ENCODE measurements around the gene ZCCHC14.

Gene ZCCHC14

DNA sequence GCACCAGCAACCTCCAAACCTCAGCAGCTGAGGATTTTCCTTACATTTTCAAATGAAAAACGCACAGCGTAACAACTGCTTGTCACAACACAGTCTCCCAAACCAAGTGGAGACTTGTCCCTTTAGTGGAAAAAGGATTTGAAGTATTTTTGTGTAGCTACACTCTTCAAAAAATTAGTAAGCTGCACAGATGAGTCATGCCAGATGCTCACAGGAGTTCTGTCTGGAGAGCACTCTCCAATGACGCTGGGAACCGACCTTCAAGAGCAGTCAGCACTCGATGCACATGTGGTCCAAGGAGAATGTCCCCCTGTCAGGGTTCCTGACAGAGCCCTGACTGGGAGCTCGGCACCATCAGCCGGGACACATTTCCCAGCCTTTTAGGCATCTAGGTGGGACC, 60.9 kb downstream of the ZCCHC14 start:
- Mint-ChIP-seq H3K4me1 (ENCODE audit: low read depth) (peaks cover 21% of the 10 kb centered on the region), H3K9me3 (no peaks in the 10 kb centered on the region), H3K36me3 (ENCODE audit: low read depth) (peaks cover 9% of the 10 kb centered on the region), H3K27me3 (no peaks in the 10 kb centered on the region), H3K27ac (no peak overlapping the region), H3K4me3 (no peak overlapping the region)

GRCh38 chr16:87426423-87427215, 66.2 kb downstream of the ZCCHC14 start:
- Mint-ChIP-seq H3K27me3 (no peaks in the 10 kb centered on the region), H3K4me1 (ENCODE audit: low read depth) (no peaks in the 10 kb centered on the region), H3K27ac (no peak overlapping the region), H3K9me3 (no peaks in the 10 kb centered on the region), H3K4me3 (no peak overlapping the region), H3K36me3 (ENCODE audit: low read depth) (peaks cover 6% of the 10 kb centered on the region)

DNA sequence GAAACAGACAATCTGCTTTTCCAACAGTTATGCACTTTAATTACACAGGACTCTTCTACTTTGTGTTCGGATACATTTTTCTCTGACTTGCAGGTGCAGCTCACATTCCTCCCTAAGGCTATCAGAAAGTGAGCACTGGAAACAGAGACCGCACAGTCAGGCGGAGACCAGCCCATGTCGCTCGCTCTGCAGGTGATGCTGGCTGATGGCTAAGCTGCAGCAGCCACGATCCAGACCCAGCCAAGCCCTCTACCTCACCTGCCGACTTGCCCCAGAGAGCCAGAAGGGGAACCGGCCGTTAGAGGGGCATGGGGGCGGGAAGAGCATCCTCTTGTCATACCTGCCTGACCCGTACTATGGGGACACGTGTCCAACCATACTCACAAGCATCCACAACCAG, 66.9 kb downstream of the ZCCHC14 start:
- peaks cover 5% of the 10 kb centered on the region for H3K36me3 Mint-ChIP-seq (ENCODE audit: low read depth)
- no peak overlapping the region for H3K27ac Mint-ChIP-seq
- no peak overlapping the region for H3K4me3 Mint-ChIP-seq
- H3K27me3 Mint-ChIP-seq = no peaks in the 10 kb centered on the region
- H3K9me3 Mint-ChIP-seq = no peaks in the 10 kb centered on the region
- H3K4me1 Mint-ChIP-seq (ENCODE audit: low read depth) = no peaks in the 10 kb centered on the region

DNA sequence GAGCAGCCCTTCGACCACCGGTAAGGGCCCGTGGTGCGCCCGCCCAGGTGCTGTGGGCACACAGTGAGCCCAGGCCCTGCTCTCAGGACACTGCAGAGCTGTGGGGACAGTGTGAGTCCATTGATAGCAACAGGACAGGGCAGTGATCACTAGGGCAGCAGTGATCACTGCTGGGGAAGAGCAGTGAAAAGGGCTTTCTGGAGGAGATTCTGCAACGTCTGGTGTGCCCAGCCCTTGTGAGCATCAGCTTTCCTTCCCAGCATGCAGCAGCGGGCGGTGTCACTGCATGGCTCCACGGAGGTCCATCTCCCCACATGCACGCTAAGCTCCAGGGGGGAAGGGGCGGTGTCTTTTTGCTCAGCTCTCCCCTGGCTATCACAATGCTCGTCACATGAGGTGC, 68.6 kb downstream of the ZCCHC14 start:
- H3K9me3 Mint-ChIP-seq = no peaks in the 10 kb centered on the region
- H3K4me1 Mint-ChIP-seq (ENCODE audit: low read depth) = no peaks in the 10 kb centered on the region
- peaks cover 9% of the 10 kb centered on the region for H3K36me3 Mint-ChIP-seq (ENCODE audit: low read depth)
- no peak overlapping the region for H3K27ac Mint-ChIP-seq
- no peak overlapping the region for H3K4me3 Mint-ChIP-seq
- H3K27me3 Mint-ChIP-seq = no peaks in the 10 kb centered on the region

DNA sequence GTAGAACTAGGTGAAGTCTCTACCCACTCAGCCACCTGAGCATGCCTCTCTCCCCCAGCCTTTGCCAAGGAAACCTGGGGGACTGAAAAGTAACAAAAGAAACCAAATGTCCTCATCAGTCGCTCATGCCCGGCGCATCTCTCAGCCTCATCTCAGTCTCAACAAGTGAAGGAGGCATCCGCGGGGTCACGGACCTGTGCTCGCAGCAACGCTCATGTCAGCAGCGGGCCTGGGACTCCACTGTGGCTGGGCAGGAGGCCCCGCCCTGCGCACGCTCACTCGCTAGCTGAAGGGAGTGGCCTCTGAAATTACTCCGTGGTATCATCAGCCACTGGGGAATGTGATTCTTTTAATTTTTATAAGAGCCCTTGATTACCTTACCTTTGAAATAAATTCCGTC, 69.4 kb downstream of the ZCCHC14 start:
- no peak overlapping the region for H3K4me3 Mint-ChIP-seq
- no peaks in the 10 kb centered on the region for H3K27me3 Mint-ChIP-seq
- H3K9me3 Mint-ChIP-seq = no peaks in the 10 kb centered on the region
- H3K4me1 Mint-ChIP-seq (ENCODE audit: low read depth) = no peaks in the 10 kb centered on the region
- peaks cover 9% of the 10 kb centered on the region for H3K36me3 Mint-ChIP-seq (ENCODE audit: low read depth)
- no peak overlapping the region for H3K27ac Mint-ChIP-seq

DNA sequence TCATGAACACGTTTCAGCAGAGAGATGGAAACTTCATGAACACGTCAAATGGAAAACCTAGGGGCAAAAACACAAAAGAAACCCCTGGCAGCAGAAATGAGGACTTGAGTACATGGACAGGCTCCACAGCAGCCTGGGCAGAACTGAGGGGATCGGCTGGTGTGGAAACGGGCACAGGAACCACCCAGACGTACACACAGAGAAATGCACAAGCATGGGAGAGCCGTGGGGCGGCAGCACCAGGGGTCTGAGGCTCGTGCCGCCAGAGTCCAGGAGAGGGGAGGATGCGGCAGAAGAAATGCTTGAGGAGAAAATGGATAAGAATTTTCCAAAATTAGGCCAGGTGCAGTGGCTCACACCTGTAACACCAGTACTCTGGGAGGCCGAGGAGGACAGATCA, 70.7 kb downstream of the ZCCHC14 start:
- no peak overlapping the region for H3K4me3 Mint-ChIP-seq

GRCh38 chr16:87421003-87421912, 71.6 kb downstream of the ZCCHC14 start:
- Mint-ChIP-seq H3K9me3 (no peaks in the 10 kb centered on the region), H3K36me3 (ENCODE audit: low read depth) (peaks cover 9% of the 10 kb centered on the region), H3K4me3 (no peak overlapping the region), H3K27me3 (no peaks in the 10 kb centered on the region), H3K27ac (no peak overlapping the region), H3K4me1 (ENCODE audit: low read depth) (no peaks in the 10 kb centered on the region)

More for the DNA sequence above, 70.7 kb downstream of the ZCCHC14 start:
- Mint-ChIP-seq H3K27ac (no peak overlapping the region), H3K36me3 (ENCODE audit: low read depth) (peaks cover 9% of the 10 kb centered on the region), H3K9me3 (no peaks in the 10 kb centered on the region), H3K4me1 (ENCODE audit: low read depth) (no peaks in the 10 kb centered on the region), H3K27me3 (no peaks in the 10 kb centered on the region)

- Mint-ChIP-seq H3K9me3 (no peaks in the 10 kb centered on the region), H3K27ac (no peak overlapping the region), H3K4me3 (no peak overlapping the region), H3K27me3 (no peaks in the 10 kb centered on the region), H3K36me3 (ENCODE audit: low read depth) (peaks cover 14% of the 10 kb centered on the region), H3K4me1 (ENCODE audit: low read depth) (no peaks in the 10 kb centered on the region)
Observed at GRCh38 chr16:87420026-87421002, 72.5 kb downstream of the ZCCHC14 start.

DNA sequence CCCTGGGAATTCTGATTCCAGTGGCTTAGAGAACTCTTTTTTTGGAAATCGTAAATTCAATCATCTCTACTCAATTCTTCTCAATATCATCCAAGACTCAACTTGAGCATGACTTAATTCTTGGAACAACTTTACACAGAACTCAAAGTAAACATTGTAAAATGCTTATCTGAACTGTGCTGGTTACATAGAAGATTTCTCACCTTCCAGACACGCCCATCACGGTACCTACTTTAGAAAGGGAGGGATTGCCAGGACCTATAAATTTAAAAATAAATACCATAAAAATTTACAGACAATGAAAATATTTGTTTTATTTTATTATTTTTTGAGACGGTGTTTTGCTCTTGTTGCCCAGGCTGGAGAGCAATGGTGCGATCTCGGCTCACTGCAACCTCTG, 74.2 kb downstream of the ZCCHC14 start:
- Mint-ChIP-seq H3K4me1 (ENCODE audit: low read depth) (no peaks in the 10 kb centered on the region), H3K9me3 (no peaks in the 10 kb centered on the region), H3K27me3 (no peaks in the 10 kb centered on the region), H3K36me3 (ENCODE audit: low read depth) (peaks cover 17% of the 10 kb centered on the region), H3K27ac (no peak overlapping the region), H3K4me3 (no peak overlapping the region)

- Mint-ChIP-seq H3K4me3 (no peak overlapping the region), H3K9me3 (no peaks in the 10 kb centered on the region), H3K27ac (no peak overlapping the region), H3K4me1 (ENCODE audit: low read depth) (no peaks in the 10 kb centered on the region), H3K27me3 (no peaks in the 10 kb centered on the region), H3K36me3 (ENCODE audit: low read depth) (peaks cover 17% of the 10 kb centered on the region)
Observed at GRCh38 chr16:87418216-87418615, 74.6 kb downstream of the ZCCHC14 start.

DNA sequence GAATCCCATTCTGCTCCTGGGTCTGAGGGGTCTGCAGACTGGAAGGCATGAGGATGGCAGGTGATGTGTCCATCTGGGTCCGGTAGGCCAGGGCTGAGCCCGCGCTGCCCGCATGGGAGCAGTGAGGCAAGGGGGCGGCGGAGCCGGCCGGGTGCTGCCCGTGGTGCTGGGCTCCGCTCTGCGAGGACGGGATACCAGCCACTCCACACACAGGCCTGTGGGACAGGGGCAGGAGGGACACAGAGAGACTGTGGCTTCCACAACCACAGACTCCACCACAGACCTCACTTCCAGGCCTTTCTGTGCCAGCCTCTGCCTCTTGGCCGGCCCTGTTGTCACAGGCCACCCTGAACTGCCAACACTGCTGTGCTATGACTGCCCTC, 75.3 kb downstream of the ZCCHC14 start:
- no peaks in the 10 kb centered on the region for H3K4me1 Mint-ChIP-seq (ENCODE audit: low read depth)
- H3K36me3 Mint-ChIP-seq (ENCODE audit: low read depth) = peaks cover 17% of the 10 kb centered on the region
- H3K27me3 Mint-ChIP-seq = no peaks in the 10 kb centered on the region
- H3K9me3 Mint-ChIP-seq = no peaks in the 10 kb centered on the region
- H3K4me3 Mint-ChIP-seq = no peak overlapping the region
- no peak overlapping the region for H3K27ac Mint-ChIP-seq

GRCh38 chr16:87416826-87417527, 75.8 kb downstream of the ZCCHC14 start:
- peaks cover 15% of the 10 kb centered on the region for H3K36me3 Mint-ChIP-seq (ENCODE audit: low read depth)
- no peaks in the 10 kb centered on the region for H3K27me3 Mint-ChIP-seq

DNA sequence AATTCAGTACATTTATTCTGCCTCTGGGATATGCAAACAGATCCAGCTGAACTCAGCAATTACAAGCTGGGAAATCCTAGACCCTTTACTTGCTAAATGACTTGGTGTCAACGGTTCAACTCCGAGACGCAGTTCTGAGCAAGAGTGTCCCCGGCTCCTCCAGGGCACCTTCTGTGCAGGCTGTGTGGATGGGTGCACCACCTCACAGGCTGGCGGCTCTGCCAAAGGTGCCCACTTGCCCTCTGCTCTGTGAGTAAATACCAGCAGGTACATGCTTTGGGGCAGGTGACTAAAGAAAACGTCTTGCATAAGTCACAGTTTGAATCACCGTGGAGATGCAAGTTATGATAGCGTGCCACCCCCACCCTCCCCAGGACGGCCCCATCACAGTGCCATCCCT, 77.4 kb downstream of the ZCCHC14 start:
- Mint-ChIP-seq H3K4me3 (no peak overlapping the region), H3K9me3 (no peaks in the 10 kb centered on the region), H3K27ac (no peak overlapping the region), H3K27me3 (no peaks in the 10 kb centered on the region), H3K4me1 (ENCODE audit: low read depth) (no peaks in the 10 kb centered on the region), H3K36me3 (ENCODE audit: low read depth) (peaks cover 17% of the 10 kb centered on the region)

More at GRCh38 chr16:87416826-87417527, 75.8 kb downstream of the ZCCHC14 start:
- Mint-ChIP-seq H3K4me1 (ENCODE audit: low read depth) (no peaks in the 10 kb centered on the region), H3K27ac (no peak overlapping the region), H3K9me3 (no peaks in the 10 kb centered on the region), H3K4me3 (no peak overlapping the region)

DNA sequence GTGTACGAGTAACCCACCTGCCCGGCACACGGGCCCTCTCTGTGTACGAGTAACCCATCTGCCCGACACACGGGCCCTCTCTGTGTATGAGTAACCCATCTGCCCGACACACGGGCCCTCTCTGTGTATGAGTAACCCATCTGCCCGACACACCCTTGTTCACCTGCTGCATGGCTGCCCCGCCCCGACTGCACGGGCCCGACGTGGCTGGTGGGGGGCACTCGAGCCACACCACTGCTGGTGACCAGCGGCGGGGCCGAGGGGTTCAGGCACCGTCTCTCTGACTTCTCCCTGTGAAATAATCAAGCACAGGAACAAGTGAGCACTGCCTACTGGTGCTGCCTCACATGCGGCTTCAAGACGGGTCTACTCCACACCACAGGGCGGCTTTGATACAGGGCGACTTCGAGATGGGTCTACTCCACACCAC, 78.6 kb downstream of the ZCCHC14 start:
- H3K9me3 Mint-ChIP-seq = no peaks in the 10 kb centered on the region
- no peaks in the 10 kb centered on the region for H3K4me1 Mint-ChIP-seq (ENCODE audit: low read depth)
- no peak overlapping the region for H3K4me3 Mint-ChIP-seq
- peaks cover 18% of the 10 kb centered on the region for H3K36me3 Mint-ChIP-seq (ENCODE audit: low read depth)
- no peaks in the 10 kb centered on the region for H3K27me3 Mint-ChIP-seq
- no peak overlapping the region for H3K27ac Mint-ChIP-seq
